HepG2 (cell line): ENCODE data around the gene PIAS1. TPM values are rescaled to one million over a fixed set of nuclear protein-coding genes. Genes with fewer than 3 reads are reported as not detected.

ENCODE experiments used
- ATAC-seq: fragments of 200-7000 bp; cut with Tn5 transposase; 3 replicates; pipeline ENCODE4 v1.9.1; 2020; ENCODE audit warnings: mild to moderate bottlenecking, moderate library complexity
- BruUV-seq: library from RNA; stranded (reverse); fragments of 400-500 nt; replicated peaks from 2 replicates; lab custom pipeline; 2021; lab: Mats Ljungman, UMichigan
- CTCF ChIA-PET: fragments of 300-600 bp; formaldehyde crosslinking; extraction: SDS; loops from one replicate; lab custom pipeline; 2021; ENCODE audit warnings: low total read pairs, inconsistent platforms, low intra/inter-chr PET ratio; lab: Yijun Ruan, JAX
- POLR2A ChIA-PET: fragments of 350-600 bp; sonication (Branson Sonifier 250); formaldehyde crosslinking; loops from one replicate; lab custom pipeline; 2020; ENCODE audit warnings: antibody characterized with exemption, inconsistent platforms; lab: Yijun Ruan, JAX
- DNase-seq: peaks from one replicate; pipeline ENCODE4 v3.0.0-alpha.2; 2015; ENCODE audit warnings: low spot score
- FAIRE-seq: peaks from 3 replicates; lab custom pipeline; 2011; peaks lifted over from hg19 to GRCh38; lab: Jason Lieb, UNC
- H2AFZ ChIP-seq: one replicate; pipeline ENCODE4 v1.6.1; 2011; ENCODE audit warnings: low read length, inconsistent platforms
- H3K27ac ChIP-seq: fragments of 300-600 bp; 3 replicates; pipeline ENCODE4 v1.8.0; 2011; ENCODE audit warnings: mixed run types, mild to moderate bottlenecking, mixed read lengths, low read length, inconsistent platforms; ENCODE audit not compliant: insufficient read depth; ENCODE audit errors: extremely low read length
- H3K27me3 ChIP-seq, 2 experiments: fragments of 200-600 bp in 1 of 2; 2 replicates in 1 of 2; 3 replicates in 1 of 2; pipeline versions ENCODE4 v1.6.0 to v1.8.0; 2011; ENCODE audit warnings: low read length in 2 of 2, mild to moderate bottlenecking in 2 of 2, moderate library complexity in 2 of 2, inconsistent platforms in 1 of 2; ENCODE audit not compliant: insufficient read depth in 2 of 2, control insufficient read depth in 1 of 2
- H3K36me3 ChIP-seq, 2 experiments: fragments of 200-600 bp in 1 of 2; replicated peaks in 1 of 2; 2 replicates in 1 of 2; 3 replicates in 1 of 2; pipeline versions ENCODE4 v1.5.1 to v1.8.0; 2011; ENCODE audit warnings: low read length in 2 of 2, inconsistent platforms in 1 of 2; ENCODE audit not compliant: insufficient read depth in 2 of 2, control insufficient read depth in 1 of 2
- H3K4me1 ChIP-seq: 2 replicates; pipeline ENCODE4 v1.5.1; 2012; ENCODE audit warnings: low read length, inconsistent platforms; ENCODE audit not compliant: insufficient read depth
- H3K4me2 ChIP-seq: 2 replicates; pipeline ENCODE4 v1.6.0; 2011; ENCODE audit warnings: low read depth, low read length, inconsistent platforms
- H3K4me3 ChIP-seq, 3 experiments: fragments of 200-600 bp in 1 of 3; sonication (generic), shearing (Covaris generic) in 1 of 3; replicated peaks in 1 of 3; 2 replicates each; pipeline ENCODE4 v1.5.1; 2011 to 2016; ENCODE audit warnings: low read length in 3 of 3, inconsistent platforms in 2 of 3, low read depth in 2 of 3, mild to moderate bottlenecking in 2 of 3, control low read depth in 1 of 3, mixed read lengths in 1 of 3; ENCODE audit not compliant: insufficient read depth in 1 of 3
- H3K79me2 ChIP-seq: one replicate; pipeline ENCODE4 v1.6.1; 2011; ENCODE audit warnings: low read length, inconsistent platforms; ENCODE audit not compliant: insufficient read depth
- H3K9ac ChIP-seq: 2 replicates; pipeline ENCODE4 v1.6.0; 2011; ENCODE audit warnings: mild to moderate bottlenecking, low read depth, low read length, inconsistent platforms; ENCODE audit not compliant: insufficient read depth
- H3K9me3 ChIP-seq: 2 replicates; pipeline ENCODE4 v1.5.1; 2012; ENCODE audit warnings: mild to moderate bottlenecking, low read length
- H4K20me1 ChIP-seq: 2 replicates; pipeline ENCODE4 v1.6.0; 2011; ENCODE audit warnings: inconsistent platforms, mild to moderate bottlenecking, low read length, moderate library complexity; ENCODE audit not compliant: insufficient read depth
- AKAP8 ChIP-seq: sonication (generic); formaldehyde crosslinking; IDR thresholded peaks from 2 replicates; pipeline ENCODE4 v1.5.1; 2020; ENCODE audit warnings: mild to moderate bottlenecking, missing genetic modification reagents
- ARID5B ChIP-seq: IDR thresholded peaks from 2 replicates; pipeline ENCODE4 v1.4.0; 2020; ENCODE audit warnings: mild to moderate bottlenecking, missing genetic modification reagents
- BATF2 ChIP-seq: sonication (generic); formaldehyde crosslinking; IDR thresholded peaks from 2 replicates; pipeline ENCODE4 v1.8.0; 2022; ENCODE audit warnings: mild to moderate bottlenecking, missing genetic modification reagents, moderate library complexity
- CEBPG ChIP-seq: IDR thresholded peaks from 2 replicates; pipeline ENCODE4 v1.6.1; 2016
- HOXA9 ChIP-seq: sonication (generic); formaldehyde crosslinking; IDR thresholded peaks from 2 replicates; pipeline ENCODE4 v1.8.1; 2022; ENCODE audit warnings: missing genetic modification reagents, mild to moderate bottlenecking, moderate library complexity, borderline replicate concordance
- MAX ChIP-seq: IDR thresholded peaks from 2 replicates; pipeline ENCODE4 v1.6.1; 2012; ENCODE audit warnings: inconsistent platforms
- RAD21 ChIP-seq: fragments of 450-650 bp; formaldehyde crosslinking; IDR thresholded peaks from 2 replicates; pipeline ENCODE4 v1.5.0; 2020; ENCODE audit warnings: mild to moderate bottlenecking
- SIX4 ChIP-seq: sonication (generic); formaldehyde crosslinking; IDR thresholded peaks from 2 replicates; pipeline ENCODE4 v1.4.0; 2020; ENCODE audit warnings: missing genetic modification reagents
- SMYD3 ChIP-seq: sonication (generic); formaldehyde crosslinking; IDR thresholded peaks from 2 replicates; pipeline ENCODE4 v1.8.1; 2023; ENCODE audit warnings: mild to moderate bottlenecking, missing genetic modification reagents
- SOX5 ChIP-seq: IDR thresholded peaks from 2 replicates; pipeline ENCODE4 v1.6.1; 2016; ENCODE audit warnings: borderline replicate concordance
- ZBTB49 ChIP-seq: sonication (generic); formaldehyde crosslinking; IDR thresholded peaks from 2 replicates; pipeline ENCODE4 v1.4.0; 2020; ENCODE audit warnings: missing genetic modification reagents, borderline replicate concordance
- ZFP90 ChIP-seq: sonication (generic); formaldehyde crosslinking; IDR thresholded peaks from 2 replicates; pipeline ENCODE4 v1.8.0; 2022; ENCODE audit warnings: missing genetic modification reagents, mild to moderate bottlenecking, inconsistent platforms, borderline replicate concordance
- ZGPAT ChIP-seq: IDR thresholded peaks from 2 replicates; pipeline ENCODE4 v1.6.1; 2016; ENCODE audit warnings: mild to moderate bottlenecking
- ZNF138 ChIP-seq: sonication (generic); formaldehyde crosslinking; IDR thresholded peaks from 2 replicates; pipeline ENCODE4 v1.5.0; 2020; ENCODE audit warnings: mild to moderate bottlenecking, low read depth, missing genetic modification reagents
- ZNF333 ChIP-seq: sonication (generic); formaldehyde crosslinking; IDR thresholded peaks from 2 replicates; pipeline ENCODE4 v1.4.0; 2020; ENCODE audit warnings: mild to moderate bottlenecking, missing genetic modification reagents, borderline replicate concordance
- ZNF383 ChIP-seq: sonication (generic); formaldehyde crosslinking; IDR thresholded peaks from 2 replicates; pipeline ENCODE4 v1.4.0; 2020; ENCODE audit warnings: missing genetic modification reagents, mild to moderate bottlenecking, borderline replicate concordance
- ZNF496 ChIP-seq: sonication (generic); formaldehyde crosslinking; IDR thresholded peaks from 2 replicates; pipeline ENCODE4 v1.8.1; 2023; ENCODE audit warnings: mild to moderate bottlenecking, moderate library complexity, missing genetic modification reagents; ENCODE audit not compliant: insufficient replicate concordance
- WGBS: methylation state at CpG from one replicate; pipeline ENCODE4 v1.1.6; 2017; ENCODE audit warnings: low lambda C conversion rate; 5-methylcytosine and 5-hydroxymethylcytosine counted together
- in situ Hi-C: cut with HindIII; loops from 2 replicates; pipeline ENCODE4 v1.10.0; 2017; ENCODE audit warnings: low pct_unique_long_range_greater_than_20kb; ENCODE audit not compliant: extremely low pct_ligation_motif_present
- intact Hi-C: fragments of 100-400 bp; cut with micrococcal nuclease; formaldehyde crosslinking; loops from one replicate; pipeline ENCODE4 v1.10.0; 2022; ENCODE audit not compliant: unreplicated experiment
- polyA plus RNA-seq, 8 experiments: library from polyadenylated mRNA; depleted of rRNA in 3 of 8; stranded (reverse) in 7 of 8; unstranded in 1 of 8; fragments of >200 nt; fragmentation: Illumina TruSeq in 4 of 8; extraction: Trizol in 4 of 8; gene quantifications; 2 replicates each; pipeline versions ENCODE4 v1.2.1 to v1.2.3, GENCODE V29; 2011 to 2016; ENCODE audit warnings: low read depth in 4 of 8, missing spikeins in 1 of 8, mixed read lengths in 1 of 8; ENCODE audit not compliant: insufficient read depth in 1 of 8
- total RNA-seq, 5 experiments: library from RNA; depleted of rRNA; stranded (reverse); fragments of >200 nt; fragmentation: Illumina TruSeq; extraction: Trizol; gene quantifications; 2 replicates each; pipeline ENCODE4 v1.2.3, GENCODE V29; 2016; ENCODE audit warnings: low read depth in 1 of 5

The PIAS1 gene
- total and polyA plus RNA-seq, 2 of the 13 experiments (the other 11 are each of a cell fraction or from before 2014, with no cell fraction given), result 20.7 to 33.7 TPM

GRCh38 chr15:68080334-68080733 is 26.2 kb downstream of the PIAS1 start:
- CTCF ChIA-PET, result no interaction called here
- ATAC-seq (no peak), DNase-seq (no peak), FAIRE-seq (no peak)
- 94% methylated on average over 1 of the region's 1 CpG for WGBS
- Histone ChIP-seq H3K27ac (no peak overlapping the region), H3K79me2 (peaks cover 97% of the 10 kb centered on the region), H3K4me3 (no peak overlapping the region), H3K27me3 (no peaks in the 10 kb centered on the region; a peak in 1 of 5 replicates), H3K4me1 (peaks cover 58% of the 10 kb centered on the region), H2AFZ (no peak overlapping the region), H3K9me3 (no peaks in the 10 kb centered on the region), H3K36me3 (no peaks in the 10 kb centered on the region), H3K9ac (no peak overlapping the region), H3K4me2 (no peak overlapping the region), H4K20me1 (peaks cover 38% of the 10 kb centered on the region)
- POLR2A ChIA-PET, result no interaction called here
- in situ Hi-C loops, result no loop called here
- intact Hi-C loops, result no loop called here
- no TSS peak for BruUV-seq
- TF ChIP-seq ZFP90 (CRISPR knock-in tag) (no peak), ZGPAT (CRISPR knock-in tag) (no peak), ZNF383 (CRISPR knock-in tag) (no peak), CEBPG (CRISPR knock-in tag) (no peak), ZNF496 (CRISPR knock-in tag) (no peak), HOXA9 (CRISPR knock-in tag) (no peak), RAD21 (CRISPR knock-in tag) (no peak), ZNF138 (CRISPR knock-in tag) (no peak), BATF2 (no peak), ZBTB49 (CRISPR knock-in tag) (no peak), ARID5B (no peak), ZNF333 (CRISPR knock-in tag) (no peak), AKAP8 (CRISPR knock-in tag) (no peak), SMYD3 (CRISPR knock-in tag) (no peak), SOX5 (CRISPR knock-in tag) (no peak), SIX4 (no peak), MAX (no peak)
